ENCODE measurements around the gene ITGAD.

The ITGAD gene

GRCh38 chr16:31393056-31393455 lies at the start of gene ITGAD:
Gene ITGAD (plus strand): TSS chr16:31393335. CDS start chr16:31393361, 26 bp downstream.
- DNase-seq (ENCODE audit: low spot score) = no peak

- no peak for DNase-seq (ENCODE audit: low spot score)
Measured at GRCh38 chr16:31344712-31345111, 48.4 kb upstream of the ITGAD start.

DNA sequence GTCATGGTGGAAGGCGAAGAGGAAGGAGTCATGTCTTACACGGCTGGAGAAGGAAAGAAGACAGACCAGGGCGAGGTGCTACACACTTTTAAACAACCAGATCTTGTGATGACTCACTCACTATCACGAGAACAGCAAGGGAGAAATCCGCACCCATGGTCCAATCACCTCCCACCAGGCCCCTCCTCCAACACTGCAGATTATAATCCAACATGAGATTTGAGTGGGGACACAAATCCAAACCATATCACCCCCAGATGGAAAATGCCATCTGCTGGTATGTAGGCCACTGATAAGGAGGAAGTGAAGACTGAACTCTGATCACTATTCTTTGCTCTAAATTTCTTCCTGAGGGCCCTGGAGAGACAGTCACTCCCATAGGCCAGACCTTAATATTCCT lies 45.7 kb upstream of the ITGAD start:
- no peak for DNase-seq (ENCODE audit: low spot score)

DNA sequence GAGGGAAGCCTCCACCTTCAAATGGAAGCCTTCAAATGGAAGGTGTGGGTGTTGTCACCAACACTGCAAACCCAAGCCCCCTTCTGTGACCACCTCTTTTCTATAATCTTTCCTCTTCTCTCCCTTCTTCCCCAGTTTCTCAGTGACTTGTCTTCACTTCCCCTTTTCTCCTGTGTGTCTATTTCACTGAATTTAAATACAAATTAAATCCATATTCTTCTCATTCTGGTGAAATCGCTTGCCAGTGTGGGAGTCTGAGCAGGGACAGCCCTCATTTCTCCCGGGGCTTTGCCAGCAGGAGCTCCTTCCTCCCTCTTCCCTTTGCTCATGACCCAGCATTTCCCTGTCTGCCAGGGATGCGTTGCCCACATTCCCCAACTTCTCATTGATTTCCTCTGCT lies 44.6 kb upstream of the ITGAD start:
- no peak for DNase-seq (ENCODE audit: low spot score)

GRCh38 chr16:31350275-31351005 lies 42.7 kb upstream of the ITGAD start:
- DNase-seq (ENCODE audit: low spot score) = no peak

DNA sequence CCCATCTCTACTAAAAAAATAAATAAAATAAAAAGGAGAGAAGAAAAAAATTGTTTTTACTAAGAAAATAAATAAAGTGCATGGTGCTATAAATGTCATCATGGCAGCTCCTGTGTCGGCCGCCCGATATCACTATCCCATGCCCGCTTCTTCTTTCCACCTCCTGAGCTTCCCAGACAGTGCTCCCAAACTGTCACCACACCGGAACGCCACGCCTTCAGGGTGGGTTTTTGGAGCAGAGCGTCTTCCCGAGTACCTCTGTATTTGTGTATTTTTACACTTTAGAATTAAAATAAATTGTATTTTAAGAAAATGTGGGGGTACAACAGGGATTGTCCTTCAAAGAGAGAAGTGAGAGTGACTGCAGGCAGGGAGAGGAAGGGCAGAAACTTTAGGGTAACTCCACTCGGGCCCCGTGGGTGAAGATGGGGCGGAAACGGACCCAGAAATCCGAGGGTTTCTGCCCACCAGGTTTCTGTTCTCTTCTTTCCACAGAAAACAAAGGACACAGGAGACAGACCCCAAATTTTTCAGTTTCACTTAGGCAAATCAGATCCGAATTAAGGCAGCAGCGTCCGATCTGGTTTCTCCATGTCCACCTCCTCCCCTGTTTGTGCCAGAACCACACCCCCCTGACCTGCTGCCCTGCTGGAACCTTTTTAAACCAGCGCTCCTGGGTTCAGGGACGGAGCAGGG lies 41.7 kb upstream of the ITGAD start:
- no peak for DNase-seq (ENCODE audit: low spot score)

DNA sequence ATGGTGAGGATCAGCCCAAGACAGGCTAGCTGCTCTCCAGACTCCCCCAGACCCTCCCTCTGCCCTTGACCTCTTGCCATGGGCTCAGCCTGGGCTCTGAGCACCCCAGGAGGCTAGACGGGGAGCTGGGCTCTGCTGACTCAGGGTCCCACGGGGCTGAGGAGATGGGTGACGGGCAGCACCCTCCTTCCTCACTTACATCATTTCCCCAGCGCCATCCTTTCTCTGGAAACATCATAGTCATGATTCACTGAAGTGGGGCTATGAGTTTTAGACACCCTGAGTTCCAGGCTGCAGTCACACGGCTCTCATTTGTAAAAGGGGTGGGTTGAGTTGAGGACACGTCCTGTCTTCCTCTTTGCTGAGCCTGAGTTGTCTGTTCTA lies 41.2 kb upstream of the ITGAD start:
- no peak for DNase-seq (ENCODE audit: low spot score)

- DNase-seq (ENCODE audit: low spot score) = no peak
Measured at GRCh38 chr16:31352376-31353115, 40.6 kb upstream of the ITGAD start.

DNA sequence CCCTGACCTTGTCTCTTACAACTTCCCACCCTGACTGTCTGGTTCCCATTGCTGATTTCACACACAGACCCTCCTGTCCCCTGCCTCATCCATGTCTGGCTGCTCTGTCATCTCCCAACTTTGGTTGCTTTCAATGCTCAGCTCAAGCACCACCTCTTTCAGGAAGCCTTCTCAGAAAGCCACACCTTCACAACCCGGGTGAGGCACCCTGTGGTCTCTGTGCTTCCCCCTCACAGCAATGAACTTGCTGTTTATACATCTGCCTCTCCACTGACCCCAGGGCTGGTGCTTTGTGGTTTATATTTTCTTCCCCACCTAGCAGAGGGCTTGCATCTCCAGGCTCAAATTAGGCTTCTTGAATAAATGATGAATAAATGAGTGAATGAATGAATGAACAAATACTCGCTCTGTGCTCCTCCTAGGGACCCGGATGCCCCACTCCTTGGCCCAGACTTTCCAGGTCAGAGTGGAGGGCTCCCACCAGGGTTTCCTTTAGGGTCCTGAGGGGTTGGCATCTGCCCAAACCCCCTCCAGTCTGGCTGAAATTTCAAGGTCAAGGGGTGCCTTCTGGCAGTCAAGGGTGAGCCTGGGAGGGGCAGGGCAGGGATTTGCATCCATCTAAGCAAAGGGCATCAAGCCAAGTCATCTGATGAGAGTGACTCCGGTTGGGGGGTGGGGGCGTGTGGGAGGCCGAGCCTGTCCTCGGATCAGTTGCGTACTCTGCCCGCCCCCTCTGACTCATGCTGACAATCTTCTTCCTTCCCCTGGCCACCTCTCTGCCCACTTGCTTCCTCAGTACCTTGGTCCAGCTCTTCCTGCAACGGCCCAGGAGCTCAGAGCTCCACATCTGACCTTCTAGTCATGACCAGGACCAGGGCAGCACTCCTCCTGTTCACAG lies 38.5 kb upstream of the ITGAD start, which contains the start of gene ITGAX:
Gene ITGAX, plus strand, starts transcription at position 783 of the 898 bp plus-strand sequence. Its CDS starts 79 bp downstream, at position 862.
- DNase-seq (ENCODE audit: low spot score) = no peak

DNA sequence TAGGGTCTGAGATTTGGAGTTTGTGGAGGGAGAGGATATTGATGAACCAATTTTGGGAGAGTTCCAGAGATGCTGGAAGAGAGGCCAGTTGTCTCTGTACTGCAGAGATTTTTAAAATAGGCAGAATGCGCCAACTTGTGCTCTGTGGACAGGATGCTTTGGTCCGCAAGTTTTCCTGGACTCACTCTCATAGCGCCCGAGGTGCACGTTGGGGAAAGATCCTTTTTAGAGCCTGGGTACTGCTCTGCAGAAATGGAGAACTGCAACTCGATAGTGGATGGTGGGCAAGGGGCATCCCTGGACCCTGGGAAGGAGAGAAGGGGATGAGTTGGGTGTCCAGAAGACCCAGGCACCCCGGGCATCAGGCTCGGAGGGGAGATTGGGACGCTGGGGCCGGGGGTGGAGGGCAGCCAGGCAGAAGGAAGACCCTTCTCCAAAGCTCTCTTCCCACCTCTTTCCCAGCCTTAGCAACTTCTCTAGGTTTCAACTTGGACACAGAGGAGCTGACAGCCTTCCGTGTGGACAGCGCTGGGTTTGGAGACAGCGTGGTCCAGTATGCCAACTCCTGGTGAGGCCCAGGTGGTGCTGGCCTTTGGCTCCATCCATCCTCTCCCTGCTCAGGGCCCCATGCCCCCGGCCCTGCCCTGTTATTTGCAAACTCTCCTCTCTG lies 37.6 kb upstream of the ITGAD start:
- no peak for DNase-seq (ENCODE audit: low spot score)

- DNase-seq (ENCODE audit: low spot score) = no peak
Measured at GRCh38 chr16:31356566-31357323, 36.4 kb upstream of the ITGAD start.

DNA sequence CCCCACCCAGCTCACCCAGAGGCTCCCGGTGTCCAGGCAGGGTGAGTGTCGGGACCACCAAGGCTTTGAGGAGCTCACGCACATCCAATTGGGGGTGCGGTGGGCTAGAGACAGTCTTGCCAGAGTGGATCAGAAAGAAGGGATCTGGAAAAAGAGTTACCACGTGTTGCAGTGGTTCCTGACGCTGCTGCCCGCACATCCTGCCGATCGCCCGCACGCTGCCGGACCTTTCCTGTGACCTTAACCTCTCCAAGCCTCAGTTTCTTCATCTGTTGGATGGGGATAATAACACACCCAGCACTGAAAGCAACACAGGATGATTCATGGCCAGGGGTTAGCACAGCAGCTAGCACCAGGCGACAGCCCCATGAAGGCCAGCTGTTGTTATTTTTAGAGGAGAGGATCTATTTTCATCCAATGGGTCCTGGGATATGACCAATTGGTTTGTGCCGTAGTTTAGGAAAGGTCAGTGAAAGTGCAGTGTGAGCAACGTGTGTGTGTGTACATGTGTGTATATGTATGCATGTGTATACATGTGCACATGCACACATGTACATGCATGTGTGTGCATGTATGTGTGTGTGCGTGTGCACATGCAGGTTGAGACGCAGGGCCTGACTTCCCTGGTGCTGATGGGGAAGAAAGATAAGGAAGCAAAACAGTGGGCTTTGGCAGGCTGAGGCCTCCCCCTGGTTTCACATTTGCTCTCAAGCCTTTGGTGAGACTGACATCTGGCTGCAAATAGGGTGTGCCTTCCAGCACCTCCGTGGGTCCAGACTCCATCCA lies 35.6 kb upstream of the ITGAD start:
- DNase-seq (ENCODE audit: low spot score) = no peak

GRCh38 chr16:31360251-31360650 lies 32.9 kb upstream of the ITGAD start:
- DNase-seq (ENCODE audit: low spot score) = no peak

- DNase-seq (ENCODE audit: low spot score) = no peak
Measured at GRCh38 chr16:31361201-31362110, 31.7 kb upstream of the ITGAD start.

GRCh38 chr16:31362476-31363405 lies 30.4 kb upstream of the ITGAD start:
- DNase-seq (ENCODE audit: low spot score) = no peak

- DNase-seq (ENCODE audit: low spot score) = no peak
Measured at GRCh38 chr16:31363721-31364120, 29.4 kb upstream of the ITGAD start.

- DNase-seq (ENCODE audit: low spot score) = no peak
Measured at GRCh38 chr16:31364421-31364820, 28.7 kb upstream of the ITGAD start.
